HuH-7 (cell line): ENCODE data around the gene PCCB.
A peak's percentile ranks its signal among the peaks of the same experiment; 100 is the strongest.
"Not testable (repeated sequence)": the region's sequence is repeated elsewhere in the genome, so short reads cannot be mapped to it uniquely, and the experiment has no call there.

Source experiments
- DNase-seq: peaks from one replicate; pipeline ENCODE4 v3.0.0; 2011; ENCODE audit warnings: low spot score

The PCCB gene

DNA sequence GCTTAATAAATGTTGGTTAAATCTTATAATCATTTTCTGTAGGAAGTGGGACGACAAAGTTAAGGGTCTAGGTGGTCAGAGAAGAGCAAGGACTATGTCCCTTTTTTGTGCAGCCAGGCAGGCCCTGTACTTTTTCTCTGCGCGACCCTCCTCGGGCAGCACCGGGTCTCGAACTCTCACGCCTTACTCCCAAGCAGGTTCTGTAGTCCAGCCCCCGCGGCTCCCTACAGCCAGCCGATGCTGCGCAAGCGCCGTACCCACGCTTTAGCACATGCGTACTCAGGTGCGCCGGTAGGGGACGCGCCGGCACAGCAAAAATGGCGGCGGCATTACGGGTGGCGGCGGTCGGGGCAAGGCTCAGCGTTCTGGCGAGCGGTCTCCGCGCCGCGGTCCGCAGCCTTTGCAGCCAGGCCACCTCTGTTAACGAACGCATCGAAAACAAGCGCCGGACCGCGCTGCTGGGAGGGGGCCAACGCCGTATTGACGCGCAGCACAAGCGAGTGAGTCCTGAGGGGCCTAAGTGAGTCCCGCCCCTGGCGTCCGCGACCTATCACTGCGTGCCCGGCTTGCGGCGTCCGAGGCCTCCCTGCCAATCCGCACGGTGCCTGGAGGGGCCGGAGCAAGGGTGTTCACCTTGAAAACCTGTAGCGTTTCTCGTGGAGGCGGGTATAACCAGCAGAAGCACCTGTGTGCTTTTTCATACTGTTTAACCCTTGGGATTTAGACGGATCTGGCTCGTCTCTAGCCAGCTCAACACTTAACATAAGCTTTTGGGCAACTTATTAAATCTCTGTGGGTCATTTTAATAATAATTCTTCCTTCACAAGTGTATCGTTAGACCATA is at the start of gene PCCB:
Gene PCCB, plus strand, starts transcription at position 282 of the 844 bp plus-strand sequence. Its CDS starts 36 bp downstream, at position 318.
- DNase-seq = peak; percentile 89

DNA sequence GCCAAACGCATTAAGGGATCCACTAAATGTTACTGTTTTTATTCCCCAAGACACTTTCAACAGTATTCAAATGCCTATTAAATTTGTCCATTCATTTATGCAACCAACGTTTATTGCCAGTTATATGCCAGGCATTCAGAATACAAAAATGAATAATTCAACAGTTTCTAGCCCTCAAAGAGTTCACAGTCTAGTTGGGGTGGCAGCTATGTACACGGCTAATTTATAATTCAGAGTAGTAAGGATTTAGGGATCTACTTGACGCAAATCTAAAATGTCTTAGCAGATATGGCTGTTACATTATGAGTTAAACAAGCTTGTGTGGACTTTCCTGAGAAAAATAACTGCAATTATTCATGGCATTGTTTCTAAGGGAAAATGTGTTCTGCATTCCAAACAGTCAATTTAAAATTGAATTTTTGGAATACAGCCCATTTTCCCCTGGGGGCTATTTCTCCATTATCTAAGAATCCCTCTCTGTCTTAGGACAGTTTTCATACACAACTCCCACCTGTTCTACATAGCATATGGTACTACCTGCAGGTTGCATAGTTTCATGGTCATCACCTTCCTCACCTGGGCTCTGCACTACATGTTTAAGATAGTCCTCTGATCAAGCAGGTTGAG is 42.5 kb upstream of the PCCB start:
- no peak for DNase-seq

DNA sequence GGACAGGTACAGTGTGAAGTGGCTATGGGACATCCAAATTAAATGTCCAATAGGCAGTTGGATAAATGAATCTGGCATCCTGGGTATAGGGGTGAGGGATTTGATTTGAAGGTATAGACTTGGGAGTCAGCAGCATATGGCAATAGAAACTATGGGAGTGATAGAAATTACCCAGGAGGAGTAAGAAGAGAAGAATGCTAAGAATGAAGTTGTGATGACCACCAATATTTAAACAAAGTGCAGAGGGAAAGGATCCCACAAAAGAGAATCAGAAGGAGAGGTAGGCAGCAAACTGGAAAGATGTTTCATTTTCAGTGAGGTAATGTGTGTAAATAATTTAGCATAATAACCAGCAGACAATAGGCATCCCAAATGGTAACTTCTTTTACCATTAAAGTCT is 40.2 kb upstream of the PCCB start:
- DNase-seq = no peak

DNA sequence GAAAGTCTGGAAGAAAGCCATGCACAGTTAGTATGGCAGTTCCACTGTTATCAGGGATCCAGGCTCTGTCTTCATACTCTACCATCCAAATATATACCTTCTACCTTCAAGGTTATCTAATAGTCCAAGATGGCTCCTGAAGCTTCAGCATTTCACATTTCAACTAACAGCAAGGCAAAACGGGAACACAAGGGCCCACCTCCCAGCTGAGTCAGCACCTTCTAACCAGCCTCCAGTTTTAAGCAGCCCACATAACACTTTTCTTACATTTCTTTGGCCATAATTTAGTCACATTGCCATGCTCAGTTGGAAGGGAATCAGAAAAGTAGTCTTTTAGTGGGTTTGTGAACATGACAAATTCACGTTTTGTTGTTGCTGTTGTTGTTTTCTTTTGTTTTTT is 38.6 kb upstream of the PCCB start:
- no peak for DNase-seq

DNA sequence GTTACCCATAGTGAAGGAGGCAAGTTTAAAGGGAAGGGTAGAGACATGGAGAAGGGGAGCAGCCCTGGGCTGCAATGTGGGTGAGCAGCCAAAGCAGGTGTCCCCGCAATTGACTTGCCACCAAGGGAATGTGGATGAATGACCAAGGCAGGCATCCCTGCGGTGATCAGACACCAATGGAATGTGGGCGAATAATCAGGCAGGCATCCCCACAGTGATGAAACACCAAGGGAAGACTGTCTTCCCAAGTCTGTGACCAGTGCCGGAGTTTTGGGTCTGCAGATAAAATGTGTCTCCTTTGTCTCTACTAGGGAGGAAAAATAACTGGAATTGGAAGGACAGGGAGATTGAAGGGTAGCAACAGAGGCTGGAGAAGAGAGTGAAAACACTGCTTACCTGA is 27.4 kb upstream of the PCCB start:
- not testable (repeated sequence) for DNase-seq

DNA sequence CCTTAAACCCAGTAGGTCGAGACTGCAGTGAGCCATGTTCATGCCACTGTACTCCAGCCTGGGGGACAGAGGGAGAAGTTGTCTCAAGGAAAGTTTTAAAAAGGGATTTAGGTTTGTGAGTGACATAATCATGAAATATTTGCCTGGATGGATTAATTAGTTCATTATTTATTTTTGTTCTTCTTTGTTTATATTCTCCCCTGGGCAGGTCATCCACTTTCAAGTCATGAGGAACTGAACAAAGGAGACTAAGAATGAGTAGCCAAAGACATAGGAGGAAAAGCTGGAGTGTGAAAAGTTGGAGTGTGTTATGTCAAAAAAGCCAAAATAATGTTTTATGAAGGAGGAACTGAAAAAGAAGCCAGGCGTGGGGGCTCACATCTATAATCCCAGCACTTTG is 17.7 kb upstream of the PCCB start:
- DNase-seq = no peak

DNA sequence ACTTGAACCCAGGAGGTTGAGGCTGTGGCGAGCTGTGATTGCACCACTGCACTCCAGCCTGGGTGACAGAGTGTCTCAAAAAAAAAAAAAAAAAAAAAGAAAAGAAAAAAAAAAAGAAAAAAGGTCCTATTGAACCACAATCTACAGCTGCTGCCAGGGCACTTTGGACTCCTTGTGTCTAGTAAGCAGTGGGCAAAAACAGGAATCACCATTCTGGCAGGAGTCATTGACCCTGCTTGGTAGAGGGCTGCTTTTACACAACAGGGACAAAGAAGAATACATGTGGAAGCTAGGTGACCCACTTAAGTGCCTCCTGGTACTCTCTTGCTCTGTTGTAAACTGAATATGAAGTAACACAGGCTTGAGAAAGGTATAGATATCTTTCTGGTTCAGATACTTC is 14.6 kb upstream of the PCCB start:
- DNase-seq = no peak

DNA sequence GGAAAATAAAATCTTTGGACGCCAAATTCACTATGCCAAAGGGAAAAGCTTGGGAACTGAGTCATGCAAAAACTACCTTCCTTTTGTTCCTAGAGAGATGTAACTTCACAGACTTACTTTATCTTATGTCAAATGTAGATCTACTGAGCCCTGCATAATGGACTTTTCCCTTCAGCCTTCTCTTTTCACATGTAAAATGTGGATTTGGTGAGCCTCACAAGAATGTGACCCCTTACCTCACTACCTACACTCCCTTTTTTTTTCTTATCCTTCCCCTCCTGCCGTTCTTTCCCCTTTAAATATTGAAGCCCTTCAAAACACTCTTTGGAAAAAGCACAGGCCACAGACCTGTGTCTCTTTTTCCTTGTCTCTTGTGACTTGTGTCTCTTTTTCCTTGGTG is 14.0 kb upstream of the PCCB start:
- no peak for DNase-seq

DNA sequence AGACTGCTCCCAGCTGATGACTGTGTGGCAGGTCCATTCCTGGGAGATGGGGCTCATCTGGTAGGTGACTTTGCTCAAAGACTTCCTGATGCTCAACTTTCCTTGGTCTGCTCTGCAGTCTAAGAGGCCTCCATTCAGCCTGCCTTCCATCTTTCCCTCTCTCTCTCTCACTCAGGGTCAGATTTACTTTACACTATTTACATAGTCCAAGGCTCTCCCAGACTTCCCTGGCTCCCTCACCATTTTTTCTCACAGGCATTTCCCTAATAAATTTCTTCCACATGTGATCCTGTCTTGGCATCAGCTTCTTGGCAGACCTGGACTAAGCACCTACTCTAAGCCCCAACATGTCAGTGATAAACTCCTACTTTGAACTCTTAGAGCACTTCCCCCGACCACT is 13.0 kb upstream of the PCCB start:
- DNase-seq = no peak

DNA sequence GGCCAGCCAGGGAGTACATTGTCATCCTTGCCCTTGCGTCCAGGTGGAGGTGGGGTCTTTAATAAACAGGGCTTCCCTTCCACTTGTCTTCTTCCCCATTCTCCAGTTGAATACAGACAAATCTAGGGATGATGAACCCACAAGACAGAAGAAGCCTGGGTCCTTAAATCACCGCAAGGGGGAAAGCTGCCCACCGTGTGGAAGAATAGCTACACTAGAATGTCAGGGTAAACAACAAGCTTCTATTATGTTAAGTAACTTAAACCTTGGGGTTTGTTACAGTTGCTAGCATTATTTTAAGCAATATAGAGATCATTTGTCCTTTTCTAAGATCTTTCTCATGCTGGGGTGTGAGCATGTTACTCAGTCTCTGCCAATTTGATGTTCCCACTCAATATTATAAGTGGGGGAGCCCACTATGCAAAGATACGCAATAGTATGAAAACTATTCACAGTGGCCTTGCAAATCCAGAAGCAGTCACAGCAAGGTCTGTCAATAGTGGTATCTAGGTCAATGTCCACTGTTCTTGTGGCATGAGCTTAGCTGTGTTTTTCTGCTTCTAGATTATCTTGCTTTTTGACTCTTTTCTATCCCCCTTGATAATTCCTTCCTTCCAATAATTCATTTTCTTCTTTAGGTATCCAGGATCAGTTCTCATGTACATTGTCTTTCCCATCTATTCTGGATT is 12.0 kb upstream of the PCCB start:
- DNase-seq = no peak

DNA sequence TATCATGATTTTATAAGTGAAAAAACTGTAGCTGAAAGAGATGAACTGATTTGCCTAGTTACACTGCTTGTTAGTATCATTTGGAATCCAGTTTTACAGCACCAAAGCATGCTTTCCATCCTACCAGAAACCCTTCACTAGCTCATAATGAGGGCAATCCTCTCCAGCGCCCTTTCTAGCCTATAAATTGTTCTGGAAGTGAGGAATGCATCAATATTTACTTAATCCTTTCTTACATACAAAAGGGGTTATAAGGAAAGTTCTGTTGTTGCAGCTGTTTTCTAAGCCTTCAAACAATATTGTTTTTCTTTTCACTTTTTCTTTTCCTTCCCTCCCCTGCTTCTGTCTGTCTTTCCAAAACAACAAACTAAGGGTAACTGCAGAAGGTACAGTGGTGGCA is 11.0 kb upstream of the PCCB start:
- DNase-seq = no peak

DNA sequence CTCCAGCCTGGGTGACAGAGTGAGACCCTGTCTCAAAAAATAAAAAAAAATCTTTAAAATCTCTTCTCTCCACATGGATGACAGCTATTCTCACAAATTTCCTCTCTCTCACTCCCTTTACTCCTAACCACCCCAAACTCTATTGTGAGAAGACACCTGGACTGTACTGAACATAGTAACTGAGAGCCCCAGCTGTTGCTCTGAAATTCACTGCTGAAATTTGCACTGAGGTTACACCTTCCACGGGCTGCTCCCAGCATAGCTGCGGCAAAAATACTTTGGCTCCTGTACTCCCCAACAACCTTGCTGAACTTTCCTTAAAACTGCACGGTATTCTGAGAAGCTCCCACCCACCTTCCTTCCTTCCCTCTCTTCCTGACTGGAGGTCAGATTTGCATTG is 4.4 kb upstream of the PCCB start:
- DNase-seq = no peak

DNA sequence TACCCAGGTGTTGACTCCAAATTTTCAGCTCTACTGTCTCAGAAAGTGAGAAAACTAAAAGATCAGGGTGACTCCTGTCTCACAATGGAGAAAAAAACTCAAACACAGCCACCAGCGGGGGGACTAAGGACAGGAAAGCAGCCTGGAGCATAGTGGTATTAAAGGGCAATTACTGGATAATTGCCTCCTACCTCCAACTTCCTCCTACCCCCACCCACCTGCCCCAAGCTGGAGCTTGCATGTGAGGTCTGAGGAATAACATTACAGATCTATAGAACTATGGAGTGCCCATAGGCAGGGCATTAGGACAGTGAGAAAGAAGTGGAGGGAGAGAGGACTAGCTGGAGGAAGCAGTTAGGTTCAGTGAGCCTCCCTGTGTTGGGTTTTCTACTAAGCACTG is 2.7 kb upstream of the PCCB start:
- no peak for DNase-seq

DNA sequence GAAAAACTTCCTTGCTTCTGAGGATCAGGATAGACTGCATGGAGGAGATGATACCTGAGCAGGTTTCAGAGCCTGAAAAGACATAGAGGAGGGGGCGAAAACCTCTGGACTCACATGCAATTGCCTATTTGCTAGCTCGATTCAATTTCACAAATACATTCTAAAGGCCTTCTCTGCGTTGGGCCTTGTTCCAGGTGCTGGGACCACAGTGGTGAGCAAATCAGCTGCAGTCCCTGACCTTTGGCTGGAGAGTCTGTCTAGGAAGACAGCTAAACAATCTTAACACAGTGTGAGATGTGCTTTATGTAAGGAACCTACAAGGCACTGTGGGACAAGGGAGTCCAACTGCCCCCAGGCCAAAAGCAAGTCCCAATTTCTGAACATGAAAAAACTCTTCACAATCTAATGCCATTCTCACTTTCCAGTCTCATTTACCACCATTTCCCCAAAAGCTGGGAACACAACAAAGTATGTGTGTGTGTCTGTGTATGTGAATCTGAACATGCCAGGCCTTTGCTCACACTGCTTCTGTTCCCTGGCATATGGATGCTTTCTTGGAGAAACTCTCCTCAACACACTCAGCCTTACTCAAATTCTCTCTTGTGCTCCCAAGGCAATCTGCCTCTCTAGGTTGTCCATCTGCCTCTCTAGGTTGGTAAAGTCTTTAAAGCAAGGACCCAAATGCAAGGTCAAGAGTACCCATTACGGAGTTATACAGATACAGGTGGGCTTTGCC is 2.1 kb upstream of the PCCB start:
- no peak for DNase-seq

DNA sequence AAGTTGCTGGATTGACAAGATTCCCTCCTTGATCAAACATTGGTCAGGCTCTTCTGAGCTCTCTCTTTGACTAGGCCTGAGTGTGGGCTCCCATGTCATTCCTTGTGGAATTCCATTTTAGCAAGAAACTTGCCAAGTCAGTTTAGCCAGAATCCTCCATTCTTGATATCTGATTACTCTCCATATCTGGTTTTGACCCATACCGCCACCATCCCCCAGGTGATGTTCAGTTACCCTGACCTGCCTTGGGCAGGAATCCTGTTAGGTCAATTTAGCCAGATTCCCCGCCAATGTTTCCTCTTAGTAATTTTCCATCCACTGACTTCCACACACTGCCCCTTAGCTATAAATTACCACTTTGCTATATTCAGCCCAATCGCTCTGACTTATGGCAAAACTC is 1.0 kb upstream of the PCCB start:
- DNase-seq = no peak

DNA sequence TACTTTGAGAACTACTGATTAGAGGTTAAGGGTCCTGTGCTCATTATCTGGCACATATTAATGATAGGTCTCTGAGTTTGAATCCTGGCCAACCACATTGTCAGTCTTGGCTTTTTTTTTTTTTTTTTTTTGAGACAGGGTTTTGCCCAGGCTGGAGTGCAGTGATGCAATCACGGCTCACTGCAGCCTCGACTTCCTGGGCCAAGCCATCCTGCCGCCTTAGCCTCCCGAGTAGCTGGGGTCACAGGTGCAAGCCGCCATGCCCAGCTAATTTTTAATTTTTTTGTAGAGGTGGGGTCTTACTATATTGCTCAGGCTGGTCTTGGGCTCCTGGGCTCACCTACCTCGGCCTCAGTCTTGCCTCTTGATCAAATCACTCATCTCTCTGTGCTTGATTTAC is 547 bp upstream of the PCCB start:
- no peak for DNase-seq

DNA sequence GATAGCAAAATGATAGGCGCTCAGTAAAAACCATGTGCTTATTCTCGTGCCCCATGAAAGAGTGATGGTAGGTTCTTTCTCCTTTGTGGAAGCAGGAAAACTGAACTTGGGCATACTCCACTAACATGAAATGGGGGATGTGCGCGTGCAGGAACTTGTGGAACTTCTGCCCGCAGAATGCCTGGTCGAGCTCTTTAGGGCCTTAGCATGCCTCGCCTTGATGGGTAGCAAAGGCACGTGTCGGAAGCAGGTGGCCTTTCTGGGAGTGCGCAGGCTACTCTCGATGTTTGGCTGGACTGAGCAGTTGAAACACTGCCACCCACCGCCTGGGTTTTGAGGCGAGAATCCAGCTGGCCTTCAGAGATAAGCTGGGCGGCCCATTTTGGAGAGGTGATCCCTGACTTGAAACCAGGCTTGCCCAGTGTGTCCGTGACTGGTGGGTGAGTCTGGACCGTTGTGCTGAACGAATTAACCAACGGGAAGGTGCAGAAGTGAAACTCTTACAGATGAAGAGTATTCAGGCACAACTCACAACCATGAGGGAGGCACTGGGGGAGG is 842 bp downstream of the PCCB start:
- no peak for DNase-seq

DNA sequence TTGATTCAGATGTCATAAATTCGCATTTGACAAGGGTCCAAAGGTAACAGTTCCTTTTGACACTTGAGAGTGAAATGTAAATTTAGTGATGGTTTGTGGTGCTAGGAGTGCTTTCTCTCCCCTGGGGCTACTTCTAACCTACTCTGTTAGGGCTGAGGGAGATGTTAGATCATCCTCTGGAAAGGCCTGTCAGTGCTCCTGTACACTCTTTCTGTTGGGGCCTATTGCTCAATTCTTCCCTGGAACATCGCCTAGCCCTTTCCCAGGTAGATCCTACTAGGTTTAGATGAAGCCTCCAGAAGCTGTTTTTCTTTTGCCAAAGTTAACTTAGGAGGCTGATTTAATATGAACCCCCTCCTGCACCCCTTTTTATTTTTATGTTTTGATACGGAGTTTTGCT is 1.4 kb downstream of the PCCB start:
- DNase-seq = no peak

DNA sequence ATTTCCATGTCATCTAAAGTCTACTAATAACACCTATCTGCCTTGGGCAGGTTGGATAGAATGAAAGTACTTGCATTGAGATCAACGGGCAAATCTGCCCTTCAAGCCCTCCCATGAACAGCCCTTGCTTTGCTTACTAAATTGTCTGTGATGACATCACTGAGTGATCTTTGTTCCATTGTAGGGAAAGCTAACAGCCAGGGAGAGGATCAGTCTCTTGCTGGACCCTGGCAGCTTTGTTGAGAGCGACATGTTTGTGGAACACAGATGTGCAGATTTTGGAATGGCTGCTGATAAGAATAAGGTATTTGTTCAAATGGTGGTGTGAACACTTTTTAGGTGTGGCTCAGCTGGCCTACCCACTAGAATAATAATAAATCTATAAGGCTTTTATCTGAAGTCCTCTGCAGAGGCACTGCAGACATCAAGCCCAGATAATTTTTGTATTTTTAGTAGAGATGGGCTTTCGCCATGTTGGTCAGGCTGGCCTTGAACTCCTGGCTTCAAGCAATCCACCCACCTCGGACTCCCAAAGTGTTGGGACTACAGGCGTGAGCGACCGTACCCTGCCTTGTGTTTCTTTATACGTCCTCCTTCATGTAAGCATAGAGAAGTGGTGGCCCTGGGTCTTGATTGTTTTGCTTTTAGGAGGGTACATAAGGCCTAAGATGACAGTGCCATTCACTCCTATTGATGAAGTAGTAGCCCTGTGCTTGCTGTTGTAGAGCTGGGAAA is 5.7 kb downstream of the PCCB start:
- peak; percentile 59 for DNase-seq

DNA sequence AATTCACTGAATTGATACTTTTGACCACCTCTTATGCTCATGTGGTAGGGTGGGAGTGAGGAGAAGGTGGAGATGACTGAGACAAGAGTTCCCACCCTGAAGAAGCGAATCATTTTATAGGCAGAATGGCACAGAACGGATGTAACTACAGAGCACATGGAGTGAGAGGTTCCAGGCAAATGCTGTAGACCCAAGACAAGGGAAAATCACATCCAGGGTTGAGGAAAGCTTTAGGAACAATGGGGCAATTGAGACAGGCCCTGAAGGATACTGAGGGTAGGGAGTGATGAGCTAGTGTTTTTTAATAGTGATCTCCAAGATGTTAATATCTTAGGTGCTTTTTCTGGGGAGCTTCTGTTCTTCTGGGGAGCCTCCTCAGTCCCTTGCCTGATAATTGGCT is 8.1 kb downstream of the PCCB start:
- DNase-seq = no peak

DNA sequence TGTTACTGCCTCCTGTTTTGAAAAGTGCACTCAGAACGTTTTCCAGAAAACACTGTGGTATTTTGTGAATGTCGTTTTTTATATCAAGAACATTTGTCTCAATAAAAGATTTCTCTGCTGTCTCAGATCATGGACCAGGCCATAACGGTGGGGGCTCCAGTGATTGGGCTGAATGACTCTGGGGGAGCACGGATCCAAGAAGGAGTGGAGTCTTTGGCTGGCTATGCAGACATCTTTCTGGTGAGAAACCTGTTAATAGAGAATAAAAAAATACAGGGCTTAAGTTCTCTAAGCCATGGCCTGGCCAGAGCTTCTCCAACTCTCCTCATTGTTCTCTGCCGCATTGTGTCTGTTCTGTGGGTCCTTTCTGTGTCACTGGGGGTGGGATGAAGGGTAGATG is 11.7 kb downstream of the PCCB start:
- DNase-seq = no peak

DNA sequence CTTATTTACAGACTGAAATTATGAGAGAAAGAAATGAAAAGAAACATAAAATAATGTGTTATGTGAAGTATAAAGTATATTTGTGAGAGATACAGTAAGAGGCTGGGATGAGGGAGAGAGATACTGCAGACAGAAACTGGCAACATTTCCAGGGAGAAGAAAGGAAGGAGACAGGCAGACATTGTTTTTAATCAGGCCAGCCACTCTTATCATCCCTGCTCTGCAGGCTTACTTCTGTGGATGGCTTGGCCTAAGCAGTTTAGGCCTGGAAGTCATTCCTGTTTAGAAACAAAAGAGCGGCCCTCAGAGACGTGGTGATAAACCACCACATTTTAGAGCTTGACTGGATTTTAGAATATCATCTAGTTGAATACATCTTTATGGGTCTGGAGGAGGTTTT is 12.4 kb downstream of the PCCB start:
- DNase-seq = no peak
